ENCODE results near the gene MEOX2. TPM values are rescaled to one million over a fixed set of nuclear protein-coding genes. Genes with fewer than 3 reads are reported as not detected.

Gene MEOX2
- total and polyA plus RNA-seq, 2 of the 13 experiments (the other 11 are each of a cell fraction or from before 2014, with no cell fraction given): not detected

- Histone ChIP-seq H3K4me1 (ENCODE audit: insufficient read depth, low read length) (no peaks in the 10 kb centered on the region), H3K9ac (ENCODE audit: insufficient read depth, low read depth, low read length) (no peak overlapping the region), H3K36me3 (replicated peaks in 1 of 2; ENCODE audit: control insufficient read depth in 1 of 2, insufficient read depth in 2 of 2, low read length in 2 of 2) (no peaks in the 10 kb centered on the region), H3K4me3 (replicated peaks in 1 of 3; ENCODE audit: insufficient read depth in 1 of 3, low read depth in 2 of 3, low read length in 3 of 3) (no peak overlapping the region), H3K27ac (ENCODE audit: extremely low read length, insufficient read depth, low read length) (no peak overlapping the region), H3K9me3 (ENCODE audit: low read length) (peaks cover 45% of the 10 kb centered on the region), H3K27me3 (ENCODE audit: control insufficient read depth in 1 of 2, insufficient read depth in 2 of 2, low read length in 2 of 2) (no peaks in the 10 kb centered on the region), H2AFZ (ENCODE audit: low read length) (no peak overlapping the region), H4K20me1 (ENCODE audit: insufficient read depth, low read length) (no peaks in the 10 kb centered on the region), H3K4me2 (ENCODE audit: low read depth, low read length) (no peak overlapping the region), H3K79me2 (ENCODE audit: insufficient read depth, low read length) (no peaks in the 10 kb centered on the region)
- in situ Hi-C loops (cut with HindIII; ENCODE audit: extremely low pct_ligation_motif_present, low pct_unique_long_range_greater_than_20kb) (no loop called here), intact Hi-C loops (cut with micrococcal nuclease; ENCODE audit: unreplicated experiment) (loop anchor here (10.0 kb wide), 1 partner anchor 56 kb away; the partner anchor contains the start of gene AGMO)
- DNase-seq (ENCODE audit: low spot score): no peak
- no peak for FAIRE-seq
- 11% methylated on average over 6 of the region's 6 CpGs for WGBS (ENCODE audit: low lambda C conversion rate)
- POLR2A ChIA-PET: no interaction called here
- no peak for ATAC-seq
- CTCF ChIA-PET (ENCODE audit: low intra/inter-chr PET ratio, low total read pairs): no interaction called here
- BruUV-seq (replicated peaks): no TSS peak
- TF ChIP-seq DDIT3 (CRISPR knock-in tag; IDR thresholded peaks at IDR 0.05) (no peak), ZNF282 (IDR thresholded peaks at IDR 0.05; ENCODE audit: partially characterized antibody) (no peak), ZFP37 (CRISPR knock-in tag; IDR thresholded peaks at IDR 0.05; ENCODE audit: borderline replicate concordance) (no peak), ZNF230 (CRISPR knock-in tag; IDR thresholded peaks at IDR 0.05) (no peak), MTA1 (CRISPR knock-in tag; IDR thresholded peaks at IDR 0.05; ENCODE audit: borderline replicate concordance) (no peak), ZNF281 (CRISPR knock-in tag; IDR thresholded peaks at IDR 0.05; ENCODE audit: borderline replicate concordance) (no peak), IRF2 (CRISPR knock-in tag; IDR thresholded peaks at IDR 0.05) (no peak), ZNF740 (CRISPR knock-in tag; IDR thresholded peaks at IDR 0.05) (no peak), REPIN1 (CRISPR knock-in tag; IDR thresholded peaks at IDR 0.05; ENCODE audit: borderline replicate concordance, low read depth) (no peak), ZNF451 (CRISPR knock-in tag; IDR thresholded peaks at IDR 0.05) (no peak), E2F1 (CRISPR knock-in tag; IDR thresholded peaks at IDR 0.05) (no peak), ZSCAN9 (CRISPR knock-in tag; IDR thresholded peaks at IDR 0.05; ENCODE audit: borderline replicate concordance) (no peak), GZF1 (CRISPR knock-in tag; IDR thresholded peaks at IDR 0.05) (no peak)
These were observed 65.8 kb downstream of the MEOX2 start for GRCh38 chr7:15620491-15621185.
